Liver (tissue), 3 donors: ENCODE results near the gene FOXJ2.

Source experiments
- FOXA2 ChIP-seq: IDR thresholded peaks from 2 replicates; pipeline ENCODE4 v1.6.1; 2016; ENCODE audit warnings: antibody characterized with exemption
- JUND ChIP-seq, 2 donors: IDR thresholded peaks; 2 replicates each; pipeline ENCODE4 v1.6.1; 2016; ENCODE audit warnings: antibody characterized with exemption in 2 of 2
- RAD21 ChIP-seq, 2 donors: IDR thresholded peaks; 2 replicates each; pipeline ENCODE4 v1.6.1; 2016; ENCODE audit warnings: antibody characterized with exemption in 2 of 2, mild to moderate bottlenecking in 2 of 2
- SP1 ChIP-seq: IDR thresholded peaks from 2 replicates; pipeline ENCODE4 v1.6.1; 2018; ENCODE audit warnings: antibody characterized with exemption, mild to moderate bottlenecking
- TAF1 ChIP-seq: conservative IDR thresholded peaks from 2 replicates; pipeline ENCODE4 v1.6.1; 2016; ENCODE audit warnings: antibody characterized with exemption, mild to moderate bottlenecking
- YY1 ChIP-seq: IDR thresholded peaks from 2 replicates; pipeline ENCODE4 v1.6.1; 2016; ENCODE audit warnings: antibody characterized with exemption, mild to moderate bottlenecking
- TF ChIP-seq, protein P1 (sequence below): fragments of 150-350 bp; IDR thresholded peaks from 2 replicates; pipeline ENCODE4 v1.5.1; 2017; ENCODE audit warnings: improper control_type of control experiment, low read depth, low read length; ENCODE audit not compliant: missing input control
- TF ChIP-seq, protein P2 (sequence below): IDR thresholded peaks from 2 replicates; pipeline ENCODE4 v1.6.1; 2016; ENCODE audit warnings: antibody characterized with exemption, mild to moderate bottlenecking
- donor health status: healthy.
- donor health status: healthy.

DNA sequence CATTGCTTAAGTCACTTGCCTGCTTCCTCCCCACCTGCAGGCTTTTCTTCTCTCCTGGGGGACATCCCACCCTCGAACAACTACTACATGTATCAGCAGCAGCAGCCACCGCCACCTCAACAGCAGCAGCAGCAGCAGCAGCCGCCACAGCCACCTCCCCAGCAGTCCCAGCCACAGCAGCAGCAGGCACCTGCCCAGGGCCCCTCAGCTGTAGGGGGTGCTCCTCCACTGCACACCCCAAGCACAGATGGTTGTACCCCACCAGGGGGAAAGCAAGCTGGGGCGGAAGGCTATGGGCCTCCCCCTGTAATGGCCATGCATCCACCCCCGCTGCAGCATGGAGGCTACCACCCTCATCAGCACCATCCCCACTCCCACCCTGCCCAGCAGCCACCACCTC, 15.3 kb downstream of the FOXJ2 start:
- TF ChIP-seq, protein P1, sequence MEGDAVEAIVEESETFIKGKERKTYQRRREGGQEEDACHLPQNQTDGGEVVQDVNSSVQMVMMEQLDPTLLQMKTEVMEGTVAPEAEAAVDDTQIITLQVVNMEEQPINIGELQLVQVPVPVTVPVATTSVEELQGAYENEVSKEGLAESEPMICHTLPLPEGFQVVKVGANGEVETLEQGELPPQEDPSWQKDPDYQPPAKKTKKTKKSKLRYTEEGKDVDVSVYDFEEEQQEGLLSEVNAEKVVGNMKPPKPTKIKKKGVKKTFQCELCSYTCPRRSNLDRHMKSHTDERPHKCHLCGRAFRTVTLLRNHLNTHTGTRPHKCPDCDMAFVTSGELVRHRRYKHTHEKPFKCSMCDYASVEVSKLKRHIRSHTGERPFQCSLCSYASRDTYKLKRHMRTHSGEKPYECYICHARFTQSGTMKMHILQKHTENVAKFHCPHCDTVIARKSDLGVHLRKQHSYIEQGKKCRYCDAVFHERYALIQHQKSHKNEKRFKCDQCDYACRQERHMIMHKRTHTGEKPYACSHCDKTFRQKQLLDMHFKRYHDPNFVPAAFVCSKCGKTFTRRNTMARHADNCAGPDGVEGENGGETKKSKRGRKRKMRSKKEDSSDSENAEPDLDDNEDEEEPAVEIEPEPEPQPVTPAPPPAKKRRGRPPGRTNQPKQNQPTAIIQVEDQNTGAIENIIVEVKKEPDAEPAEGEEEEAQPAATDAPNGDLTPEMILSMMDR = no peak
- TF ChIP-seq RAD21 (IDR thresholded peaks at IDR 0.05) = no peak
- no peak for TF ChIP-seq SP1
- TF ChIP-seq TAF1 = no peak
- no peak for TF ChIP-seq FOXA2
- TF ChIP-seq YY1 = no peak
- no peak for TF ChIP-seq JUND (IDR thresholded peaks at IDR 0.05)
- TF ChIP-seq, protein P2, sequence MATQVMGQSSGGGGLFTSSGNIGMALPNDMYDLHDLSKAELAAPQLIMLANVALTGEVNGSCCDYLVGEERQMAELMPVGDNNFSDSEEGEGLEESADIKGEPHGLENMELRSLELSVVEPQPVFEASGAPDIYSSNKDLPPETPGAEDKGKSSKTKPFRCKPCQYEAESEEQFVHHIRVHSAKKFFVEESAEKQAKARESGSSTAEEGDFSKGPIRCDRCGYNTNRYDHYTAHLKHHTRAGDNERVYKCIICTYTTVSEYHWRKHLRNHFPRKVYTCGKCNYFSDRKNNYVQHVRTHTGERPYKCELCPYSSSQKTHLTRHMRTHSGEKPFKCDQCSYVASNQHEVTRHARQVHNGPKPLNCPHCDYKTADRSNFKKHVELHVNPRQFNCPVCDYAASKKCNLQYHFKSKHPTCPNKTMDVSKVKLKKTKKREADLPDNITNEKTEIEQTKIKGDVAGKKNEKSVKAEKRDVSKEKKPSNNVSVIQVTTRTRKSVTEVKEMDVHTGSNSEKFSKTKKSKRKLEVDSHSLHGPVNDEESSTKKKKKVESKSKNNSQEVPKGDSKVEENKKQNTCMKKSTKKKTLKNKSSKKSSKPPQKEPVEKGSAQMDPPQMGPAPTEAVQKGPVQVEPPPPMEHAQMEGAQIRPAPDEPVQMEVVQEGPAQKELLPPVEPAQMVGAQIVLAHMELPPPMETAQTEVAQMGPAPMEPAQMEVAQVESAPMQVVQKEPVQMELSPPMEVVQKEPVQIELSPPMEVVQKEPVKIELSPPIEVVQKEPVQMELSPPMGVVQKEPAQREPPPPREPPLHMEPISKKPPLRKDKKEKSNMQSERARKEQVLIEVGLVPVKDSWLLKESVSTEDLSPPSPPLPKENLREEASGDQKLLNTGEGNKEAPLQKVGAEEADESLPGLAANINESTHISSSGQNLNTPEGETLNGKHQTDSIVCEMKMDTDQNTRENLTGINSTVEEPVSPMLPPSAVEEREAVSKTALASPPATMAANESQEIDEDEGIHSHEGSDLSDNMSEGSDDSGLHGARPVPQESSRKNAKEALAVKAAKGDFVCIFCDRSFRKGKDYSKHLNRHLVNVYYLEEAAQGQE = no peak
